K562 (cell line): ENCODE measurements around the gene NEK4. TPM values are rescaled to one million over a fixed set of nuclear protein-coding genes. Genes with fewer than 3 reads are reported as not detected.

Experiments
- CC2D1A ChIP-seq: fragments of 450-650 bp; IDR thresholded peaks from 2 replicates; pipeline ENCODE4 v1.6.1; 2017; ENCODE audit warnings: mild to moderate bottlenecking
- ELK3 ChIP-seq: fragments of 450-650 bp; formaldehyde crosslinking; IDR thresholded peaks from 2 replicates; pipeline ENCODE4 v1.4.0; 2020; ENCODE audit warnings: mild to moderate bottlenecking
- FOXK1 ChIP-seq: sonication (generic); formaldehyde crosslinking; IDR thresholded peaks from 2 replicates; pipeline ENCODE4 v1.8.0; 2022; ENCODE audit warnings: missing genetic modification reagents, mild to moderate bottlenecking, borderline replicate concordance
- FOXM1 ChIP-seq, 2 experiments: fragments of 450-650 bp in 1 of 2; sonication (generic) in 1 of 2; formaldehyde crosslinking in 1 of 2; IDR thresholded peaks; 2 replicates each; pipeline versions ENCODE4 v1.6.1 to v1.9.0; 2017 to 2022; ENCODE audit warnings: low read depth in 2 of 2, mild to moderate bottlenecking in 2 of 2, missing genetic modification reagents in 1 of 2, moderate library complexity in 1 of 2
- GTF2B ChIP-seq: IDR thresholded peaks from 2 replicates; pipeline ENCODE4 v1.6.1; 2011; ENCODE audit not compliant: insufficient read length; ENCODE audit errors: extremely low read depth
- IRF1 ChIP-seq: sonication (generic); formaldehyde crosslinking; IDR thresholded peaks from 2 replicates; pipeline ENCODE4 v1.8.0; 2022; ENCODE audit warnings: missing genetic modification reagents, mild to moderate bottlenecking, borderline replicate concordance
- JUN ChIP-seq, 2 experiments: sonication (generic) in 1 of 2; formaldehyde crosslinking in 1 of 2; IDR thresholded peaks; 2 replicates each; pipeline versions ENCODE4 v1.6.1 to v1.8.0; 2012 to 2022; ENCODE audit warnings: borderline replicate concordance in 2 of 2, mild to moderate bottlenecking in 2 of 2, improper control_type of control experiment in 1 of 2, low read depth in 1 of 2, low read length in 1 of 2, missing genetic modification reagents in 1 of 2
- MXI1 ChIP-seq: IDR thresholded peaks from 2 replicates; pipeline ENCODE4 v1.6.1; 2011; ENCODE audit warnings: low read depth, mild to moderate bottlenecking, improper control_type of control experiment, low read length
- POLR2A ChIP-seq: fragments of 450-650 bp; conservative IDR thresholded peaks from 2 replicates; pipeline ENCODE4 v1.6.1; 2016
- SUPT5H ChIP-seq: fragments of 450-650 bp; IDR thresholded peaks from 2 replicates; pipeline ENCODE4 v1.6.1; 2016
- ZEB2 ChIP-seq: fragments of 450-650 bp; IDR thresholded peaks from 2 replicates; pipeline ENCODE4 v1.6.1; 2016
- ZHX1 ChIP-seq: fragments of 150-350 bp; conservative IDR thresholded peaks from 2 replicates; pipeline ENCODE4 v1.6.1; 2014; ENCODE audit warnings: low read length
- ZNF263 ChIP-seq: sonication (generic); formaldehyde crosslinking; IDR thresholded peaks from 2 replicates; pipeline ENCODE4 v1.8.0; 2022; ENCODE audit warnings: mild to moderate bottlenecking, missing genetic modification reagents, borderline replicate concordance
- ZNF766 ChIP-seq: fragments of 200-800 bp; sonication (Bioruptor generic); conservative IDR thresholded peaks from 2 replicates; pipeline ENCODE4 v1.6.1; 2016; ENCODE audit warnings: missing genetic modification characterization, missing compliant biosample characterization
- polyA plus RNA-seq, 8 experiments: library from polyadenylated mRNA; depleted of rRNA in 4 of 8; stranded (reverse) in 5 of 8; unstranded in 3 of 8; fragments of >200 nt; fragmentation: Nextera tagmentation in 2 of 8; fragmentation: Illumina TruSeq in 1 of 8; extraction: Ambion mirVana in 2 of 8; extraction: Trizol in 1 of 8; gene quantifications; 2 replicates each; pipeline versions ENCODE4 v1.2.1 to v1.2.3, GENCODE V29; 2011 to 2014; ENCODE audit warnings: inconsistent platforms in 1 of 8, missing spikeins in 1 of 8
- total RNA-seq, 7 experiments: library from RNA; depleted of rRNA in 6 of 7; stranded (reverse); fragments of >200 nt in 6 of 7; fragmentation: Illumina TruSeq in 2 of 7; extraction: Trizol in 2 of 7; gene quantifications; 2 replicates each; pipeline versions ENCODE4 v1.2.1 to v1.2.3, GENCODE V29; 2011 to 2021; ENCODE audit warnings: low replicate concordance in 1 of 7
- TF ChIP-seq, protein P1 (sequence below): fragments of 250-450 bp; sonication (Bioruptor Pico); IDR thresholded peaks from 2 replicates; pipeline ENCODE4 v1.4.0; 2020; ENCODE audit warnings: borderline replicate concordance
- TF ChIP-seq, protein P2 (sequence below): sonication (generic); formaldehyde crosslinking; IDR thresholded peaks from 2 replicates; pipeline ENCODE4 v1.8.0; 2022; ENCODE audit warnings: missing genetic modification reagents, mild to moderate bottlenecking, moderate library complexity, borderline replicate concordance

NEK4 gene
- total and polyA plus RNA-seq, 9 of the 15 experiments (the other 6 are each of a cell fraction or from before 2014, with no cell fraction given), result 5.8 to 23.1 (median 16.6) TPM

GRCh38 chr3:52705688-52706686, 64.8 kb downstream of the NEK4 start, which contains the start of the genes GLT8D1 and SPCS1 (continued):
- TF ChIP-seq ZNF263, result peak; percentile 25; the same call in 1 of the 2 replicates
- TF ChIP-seq, protein P1, sequence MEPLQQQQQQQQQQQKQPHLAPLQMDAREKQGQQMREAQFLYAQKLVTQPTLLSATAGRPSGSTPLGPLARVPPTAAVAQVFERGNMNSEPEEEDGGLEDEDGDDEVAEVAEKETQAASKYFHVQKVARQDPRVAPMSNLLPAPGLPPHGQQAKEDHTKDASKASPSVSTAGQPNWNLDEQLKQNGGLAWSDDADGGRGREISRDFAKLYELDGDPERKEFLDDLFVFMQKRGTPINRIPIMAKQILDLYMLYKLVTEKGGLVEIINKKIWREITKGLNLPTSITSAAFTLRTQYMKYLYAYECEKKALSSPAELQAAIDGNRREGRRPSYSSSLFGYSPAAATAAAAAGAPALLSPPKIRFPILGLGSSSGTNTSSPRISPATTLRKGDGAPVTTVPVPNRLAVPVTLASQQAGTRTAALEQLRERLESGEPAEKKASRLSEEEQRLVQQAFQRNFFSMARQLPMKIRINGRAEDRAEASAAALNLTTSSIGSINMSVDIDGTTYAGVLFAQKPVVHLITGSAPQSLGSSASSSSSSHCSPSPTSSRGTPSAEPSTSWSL (CRISPR knock-in tag), result no peak
- TF ChIP-seq ZNF766 (CRISPR knock-in tag), result 0 out of 2 replicates have a peak, but pooled peaks have one; percentile 48
- TF ChIP-seq GTF2B, result no peak
- peak; percentile 82 for TF ChIP-seq SUPT5H
- TF ChIP-seq, protein P2, sequence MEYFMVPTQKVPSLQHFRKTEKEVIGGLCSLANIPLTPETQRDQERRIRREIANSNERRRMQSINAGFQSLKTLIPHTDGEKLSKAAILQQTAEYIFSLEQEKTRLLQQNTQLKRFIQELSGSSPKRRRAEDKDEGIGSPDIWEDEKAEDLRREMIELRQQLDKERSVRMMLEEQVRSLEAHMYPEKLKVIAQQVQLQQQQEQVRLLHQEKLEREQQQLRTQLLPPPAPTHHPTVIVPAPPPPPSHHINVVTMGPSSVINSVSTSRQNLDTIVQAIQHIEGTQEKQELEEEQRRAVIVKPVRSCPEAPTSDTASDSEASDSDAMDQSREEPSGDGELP (CRISPR knock-in tag), result peak; percentile 82
- peak; percentile 29; the same call in 1 of the 2 replicates for TF ChIP-seq FOXK1
- peak; percentile 62 for TF ChIP-seq MXI1
- no peak for TF ChIP-seq ZHX1
- no peak for TF ChIP-seq IRF1
- TF ChIP-seq FOXM1 (IDR thresholded peaks at IDR 0.05; ENCODE audit: low read depth), result no peak
- 0 out of 2 replicates have a peak, but pooled peaks have one; percentile 48 for TF ChIP-seq FOXM1 (CRISPR knock-in tag; IDR thresholded peaks at IDR 0.05; ENCODE audit: low read depth)
- no peak for TF ChIP-seq JUN (IDR thresholded peaks at IDR 0.05; ENCODE audit: borderline replicate concordance, low read depth, low read length)
- TF ChIP-seq JUN (CRISPR knock-in tag; IDR thresholded peaks at IDR 0.05; ENCODE audit: borderline replicate concordance), result 0 out of 2 replicates have a peak, but pooled peaks have one; percentile 71
- no peak for TF ChIP-seq CC2D1A
- TF ChIP-seq POLR2A, result peak; percentile 84
- 0 out of 2 replicates have a peak, but pooled peaks have one; percentile 26 for TF ChIP-seq ZEB2
- no peak for TF ChIP-seq ELK3
